NOMO-1 treated with dmso at 0.1 percent for 144 hours (cell line): ENCODE measurements around the gene ANKDD1B.
"Not testable (repeated sequence)": the region's sequence is repeated elsewhere in the genome, so short reads cannot be mapped to it uniquely, and the experiment has no call there.

Experiments
- DNase-seq: peaks from one replicate; lab custom pipeline; 2025; ENCODE audit not compliant: unreplicated experiment; lab: John Stamatoyannopoulos, UW

The ANKDD1B gene

DNA sequence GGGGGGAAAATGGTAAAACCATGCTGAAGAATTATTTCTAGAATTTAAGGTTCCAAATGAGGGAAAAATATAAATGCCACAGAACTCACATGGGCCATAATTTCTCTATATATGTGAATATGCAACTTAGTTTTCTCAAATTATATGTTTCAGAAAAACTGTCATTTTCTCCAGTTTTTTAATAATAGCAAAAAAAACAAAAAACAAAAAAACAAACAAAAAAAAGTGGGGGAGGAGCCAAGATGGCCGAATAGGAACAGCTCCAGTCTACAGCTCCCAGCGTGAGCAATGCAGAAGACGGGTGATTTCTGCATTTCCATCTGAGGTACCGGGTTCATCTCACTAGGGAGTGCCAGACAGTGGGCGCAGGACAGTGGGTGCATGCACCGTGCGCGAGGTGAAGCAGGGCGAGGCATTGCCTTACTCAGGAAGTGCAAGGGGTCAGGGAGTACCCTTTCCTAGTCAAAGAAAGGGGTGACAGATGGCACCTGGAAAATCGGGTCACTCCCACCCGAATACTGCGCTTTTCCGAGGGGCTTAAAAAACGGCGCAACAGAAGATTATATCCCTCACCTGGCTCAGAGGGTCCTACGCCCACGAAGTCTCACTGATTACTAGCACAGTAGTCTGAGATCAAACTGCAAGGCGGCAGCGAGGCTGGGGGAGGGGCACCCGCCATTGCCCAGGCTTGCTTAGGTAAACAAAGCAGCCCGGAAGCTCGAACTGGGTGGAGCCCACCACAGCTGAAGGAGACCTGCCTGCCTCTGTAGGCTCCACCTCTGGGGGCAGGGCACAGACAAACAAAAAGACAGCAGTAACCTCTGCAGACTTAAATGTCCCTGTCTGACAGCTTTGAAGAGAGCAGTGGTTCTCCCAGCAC, 84.5 kb downstream of the ANKDD1B start:
- DNase-seq: not testable (repeated sequence)

DNA sequence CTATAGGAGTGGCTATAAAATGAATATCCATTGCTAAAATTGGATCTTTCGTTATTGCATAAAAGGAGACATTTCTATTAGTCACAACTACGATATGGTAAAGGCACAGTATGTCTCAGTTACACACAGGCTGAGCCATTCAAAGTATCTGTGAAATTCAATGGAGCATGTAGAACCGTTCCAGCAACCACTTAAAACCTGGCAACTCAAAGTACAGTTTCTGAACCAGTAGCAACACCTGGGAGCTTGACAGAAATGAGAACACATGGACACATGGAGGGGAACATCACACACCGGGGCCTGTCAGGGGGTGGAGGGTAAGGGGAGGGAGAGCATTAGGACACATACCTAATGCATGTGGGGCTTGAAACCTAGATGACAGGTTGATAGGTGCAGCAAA, 90.6 kb downstream of the ANKDD1B start:
- DNase-seq: no peak

DNA sequence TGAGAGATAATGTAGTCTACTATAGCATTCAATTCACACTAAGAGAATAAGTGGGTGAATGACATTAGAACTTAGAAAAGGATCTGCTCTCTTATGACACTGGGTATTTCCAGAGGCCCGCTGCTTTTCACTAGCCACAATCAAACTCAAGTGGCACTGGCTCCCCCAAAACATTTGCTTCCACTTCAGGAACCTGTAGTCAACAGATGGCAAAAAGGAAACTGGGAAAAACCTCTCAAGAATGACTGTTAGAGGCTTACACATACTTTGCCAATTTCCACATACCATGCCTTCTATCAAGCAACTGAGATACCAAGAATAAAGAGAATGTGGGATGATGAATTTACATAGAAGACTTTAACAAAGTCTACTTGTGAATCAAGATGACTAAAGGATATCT, 94.8 kb downstream of the ANKDD1B start:
- DNase-seq: no peak

DNA sequence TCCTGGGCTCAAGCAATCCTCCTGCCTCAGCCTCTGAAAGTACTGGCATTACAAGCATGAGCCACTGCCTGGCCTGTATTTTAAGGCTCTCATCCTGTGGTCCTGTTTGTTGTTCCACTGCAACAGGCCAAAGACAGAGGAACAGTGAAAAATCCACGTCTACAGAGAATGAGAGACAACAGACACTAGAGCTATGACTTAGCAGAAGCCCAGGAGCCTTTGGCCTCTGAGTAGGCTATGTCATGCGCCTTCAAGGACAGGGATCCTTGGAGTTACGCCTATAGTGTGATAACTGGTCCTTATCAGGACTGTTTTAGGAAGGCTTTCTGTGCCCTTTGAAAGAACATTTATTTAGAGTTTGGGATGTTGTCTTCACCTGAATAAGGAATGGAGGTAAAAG, 95.5 kb downstream of the ANKDD1B start:
- no peak for DNase-seq

DNA sequence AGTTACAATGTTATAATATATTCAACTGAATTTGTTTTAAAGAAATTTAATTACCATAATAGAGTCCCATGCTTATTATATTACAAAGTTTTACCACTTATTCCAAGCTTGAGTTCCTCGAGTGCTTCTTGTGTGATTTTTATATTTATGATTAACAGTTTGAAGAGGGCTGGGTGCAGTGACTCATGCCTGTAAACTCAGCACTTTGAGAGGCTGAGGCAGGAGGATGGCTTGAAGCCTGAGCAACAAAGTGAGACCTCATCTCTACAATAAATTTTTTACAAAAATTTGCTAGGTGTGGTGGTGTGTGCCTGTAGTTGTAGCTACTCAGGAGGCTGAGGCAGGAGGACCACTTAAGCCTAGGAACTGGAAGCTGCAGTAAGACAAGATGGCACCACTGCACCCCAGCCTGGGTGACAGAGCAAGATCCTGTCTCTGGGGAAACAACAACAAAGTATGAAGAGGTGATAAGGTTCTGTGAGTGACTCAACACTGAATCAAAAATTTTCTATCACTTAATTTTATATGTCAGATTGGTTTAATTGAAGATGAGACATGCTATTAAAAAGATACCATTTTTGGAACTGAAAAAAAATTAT, 96.8 kb downstream of the ANKDD1B start:
- DNase-seq: no peak

DNA sequence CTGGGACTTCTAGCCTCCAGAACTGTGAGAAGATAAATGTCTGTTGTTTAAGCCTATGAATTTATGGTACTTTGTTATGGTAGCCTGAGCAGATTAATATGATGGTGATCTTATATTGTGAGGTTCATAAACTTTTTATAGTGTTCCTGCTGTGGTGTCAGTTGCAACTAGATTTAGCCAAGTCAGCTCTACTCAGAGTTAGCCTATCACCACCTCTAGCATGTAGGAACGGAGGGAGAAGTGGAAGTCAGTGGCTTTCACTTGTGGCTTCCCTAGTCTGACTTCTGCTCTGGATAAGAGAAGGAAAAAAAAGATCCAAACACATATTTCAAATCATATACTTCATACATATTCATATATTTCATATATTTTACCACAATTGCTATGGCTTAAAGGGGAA, 99.4 kb downstream of the ANKDD1B start:
- peak; percentile 26 for DNase-seq

DNA sequence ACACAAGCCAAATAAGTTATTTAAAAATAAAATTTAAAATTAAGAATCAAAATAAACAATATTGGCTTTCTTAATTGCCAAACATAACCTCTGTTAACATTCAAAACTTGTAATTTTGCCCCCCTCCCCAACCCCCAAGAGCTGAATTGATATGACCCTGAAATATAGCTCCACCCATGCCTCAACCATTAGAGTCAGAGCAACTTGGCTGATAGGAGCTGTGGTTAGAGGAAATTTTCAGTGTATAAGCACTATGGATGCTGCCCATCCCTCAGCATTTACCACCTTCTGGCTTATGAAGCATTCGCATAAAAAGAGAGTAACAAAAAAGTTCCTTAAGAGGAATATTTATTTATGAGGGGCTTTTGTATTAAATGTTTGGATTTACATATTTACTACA, 99.9 kb downstream of the ANKDD1B start:
- DNase-seq: no peak

DNA sequence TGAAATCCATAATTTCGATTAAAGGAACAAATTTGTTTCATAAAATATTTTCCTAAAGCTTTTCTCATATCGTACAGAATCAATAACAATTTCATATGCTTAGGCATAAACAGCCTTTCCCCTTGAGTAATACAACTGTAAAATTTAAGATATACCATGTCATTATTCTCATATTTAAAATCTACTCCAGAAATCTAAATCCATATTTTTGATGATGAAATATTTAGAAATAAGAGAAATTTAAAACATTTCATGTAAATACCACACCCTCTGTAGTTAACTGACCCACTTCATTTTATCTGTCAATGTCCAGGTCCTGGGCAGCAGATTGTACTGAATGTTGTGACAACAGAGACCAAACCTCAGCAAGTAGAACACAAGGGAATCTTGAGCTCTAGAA, 100.8 kb downstream of the ANKDD1B start:
- no peak for DNase-seq

DNA sequence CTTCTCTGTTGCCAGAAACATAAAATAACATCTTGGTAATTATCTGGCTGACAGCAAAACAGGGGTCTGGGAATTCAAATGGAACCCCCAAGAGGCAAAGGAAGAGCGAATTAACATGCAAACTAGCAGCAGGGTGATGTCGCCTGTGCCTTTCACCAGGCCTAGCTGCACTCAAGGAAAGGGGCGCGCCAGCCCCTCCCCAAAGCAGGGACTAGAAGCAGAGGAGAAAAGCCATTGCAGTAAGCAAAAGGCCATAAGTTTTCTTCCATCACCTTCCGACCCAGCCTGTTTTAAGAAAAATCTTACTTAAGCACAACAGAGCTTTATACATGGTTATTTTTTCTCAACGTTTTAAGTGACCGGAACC, 105.4 kb downstream of the ANKDD1B start:
- no peak for DNase-seq

DNA sequence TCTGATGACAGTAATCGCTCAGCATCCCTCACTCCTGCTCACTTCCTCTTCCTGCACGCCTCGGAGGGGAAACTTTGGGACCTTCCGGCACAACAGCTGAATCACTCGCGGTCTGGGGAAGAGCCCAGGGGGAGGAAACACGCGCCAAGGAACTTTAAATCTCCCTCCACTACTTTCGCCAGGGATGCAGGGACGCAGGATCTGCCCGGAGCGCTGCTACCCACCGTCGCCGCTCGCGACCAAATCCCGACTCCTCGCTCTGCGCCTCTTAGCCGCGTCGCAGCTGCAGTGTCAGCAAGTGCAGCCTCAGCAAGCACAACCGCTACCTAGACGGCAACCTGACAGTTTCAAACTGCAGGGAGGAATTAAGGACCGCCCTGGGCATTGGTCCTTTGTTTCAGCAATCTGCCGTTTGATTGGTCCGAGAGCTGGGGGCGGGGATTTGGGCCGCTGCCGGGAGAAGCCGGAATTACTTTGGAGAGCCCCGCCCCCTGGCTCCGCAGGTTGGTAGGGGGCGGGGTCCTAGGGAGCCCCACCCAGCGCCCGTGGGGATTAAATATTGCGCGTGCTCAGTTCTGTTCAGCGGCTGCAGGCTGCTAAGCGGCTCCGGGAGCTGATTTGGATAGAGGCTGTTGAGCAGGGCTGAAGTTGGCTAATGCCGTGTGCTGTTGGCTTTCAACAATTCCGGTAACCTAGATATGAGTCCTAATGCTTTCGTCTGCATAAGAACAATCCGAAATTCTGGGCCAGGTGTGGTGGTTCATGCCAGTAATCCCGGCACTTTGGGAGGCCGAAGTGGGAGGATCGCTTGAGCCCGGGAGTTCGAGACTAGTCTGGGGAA, 106.0 kb downstream of the ANKDD1B start, which contains the start of gene POC5:
TSS of gene POC5 (minus strand) at position 356 of the 841 bp plus-strand sequence. CDS start 4,500 bp downstream, outside the sequence.
- DNase-seq: peak; percentile 94

DNA sequence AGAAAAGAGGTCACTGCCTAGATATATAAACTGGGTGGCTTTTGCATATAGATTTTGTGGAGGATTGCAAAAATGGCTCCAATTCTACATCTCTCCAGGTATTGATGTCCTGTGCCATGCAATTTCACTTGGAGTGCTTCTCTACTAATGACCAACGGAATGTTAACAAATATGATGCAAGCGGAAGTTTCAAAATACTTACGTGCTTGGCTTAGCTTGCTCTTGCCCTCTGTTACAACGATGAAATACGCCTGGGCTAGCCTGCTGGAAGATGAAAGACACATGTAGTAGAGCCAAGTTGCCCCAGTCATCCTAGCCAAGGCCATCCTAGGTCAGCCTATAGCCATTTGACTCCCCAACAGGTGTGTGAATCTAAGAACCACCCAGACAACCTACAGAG, 109.6 kb downstream of the ANKDD1B start:
- peak; percentile 62 for DNase-seq
